T47D (cell line): Measurements from ENCODE around the gene MLN.

ENCODE experiments used
- DNase-seq, 2 experiments: peaks; one replicate each; pipeline versions ENCODE4 v3.0.0 to v3.0.0-alpha.2; 2011 to 2012; ENCODE audit warnings: low read depth in 1 of 2, low spot score in 1 of 2
- JUND ChIP-seq: IDR thresholded peaks from 2 replicates; pipeline ENCODE4 v1.6.1; 2012; ENCODE audit warnings: low read depth
- in situ Hi-C: cut with HindIII; loops from 2 replicates; pipeline ENCODE4 v1.10.0; 2016; ENCODE audit warnings: low sequenced_read_pairs, low pct_unique_long_range_greater_than_20kb

MLN gene, protein sequence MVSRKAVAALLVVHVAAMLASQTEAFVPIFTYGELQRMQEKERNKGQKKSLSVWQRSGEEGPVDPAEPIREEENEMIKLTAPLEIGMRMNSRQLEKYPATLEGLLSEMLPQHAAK

DNA sequence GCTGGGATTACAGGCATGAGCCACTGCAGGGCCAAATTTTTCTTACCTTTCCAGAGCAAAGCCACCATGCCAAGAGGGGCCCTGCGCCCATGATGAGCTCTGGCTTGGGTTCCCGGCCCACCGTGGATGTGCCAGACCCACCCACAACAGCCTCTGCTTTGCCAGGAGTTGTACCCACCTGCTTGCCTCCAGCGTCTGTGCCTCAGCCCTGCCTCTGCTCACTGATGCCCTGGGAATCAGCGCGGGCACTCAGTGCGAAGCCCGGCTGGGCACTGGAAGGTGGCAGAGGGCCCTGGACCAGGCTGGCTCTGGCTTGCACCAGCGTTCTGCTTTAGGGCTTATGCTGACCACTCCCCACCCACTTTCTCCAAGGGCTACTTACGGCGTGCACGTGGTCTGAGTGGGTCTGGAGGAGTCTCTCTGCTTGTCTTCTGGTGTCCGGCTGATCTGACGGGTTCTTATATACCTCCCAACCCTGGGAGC lies at the start of gene MLN:
Gene MLN (minus strand): TSS at position 433 of the 483 bp plus-strand sequence. CDS start 2,840 bp downstream, outside the sequence.
- no peak for TF ChIP-seq JUND
- no peak for DNase-seq
- in situ Hi-C loops, result no loop called here

DNA sequence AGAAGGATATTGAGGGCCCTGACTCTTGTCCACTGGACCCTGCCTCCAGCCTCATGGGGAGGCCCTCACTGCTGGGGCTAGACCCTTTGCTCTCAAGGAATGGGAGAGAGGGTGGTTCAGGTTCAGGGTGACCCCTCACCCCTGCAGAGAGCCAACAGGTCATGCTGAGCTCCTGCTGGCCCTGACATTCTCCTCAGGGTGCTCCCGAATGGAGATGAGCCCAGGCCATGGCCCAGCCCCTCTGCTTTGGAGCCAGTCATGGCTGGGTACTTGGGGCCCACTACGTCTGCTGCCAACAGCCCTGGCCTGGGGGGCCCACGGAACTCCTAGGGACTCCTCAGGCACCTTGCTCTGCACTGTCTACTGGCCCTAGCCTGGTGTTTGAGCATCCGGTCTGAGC lies 49.2 kb upstream of the MLN start:
- in situ Hi-C loops, result no loop called here
- no peak for TF ChIP-seq JUND

DNA sequence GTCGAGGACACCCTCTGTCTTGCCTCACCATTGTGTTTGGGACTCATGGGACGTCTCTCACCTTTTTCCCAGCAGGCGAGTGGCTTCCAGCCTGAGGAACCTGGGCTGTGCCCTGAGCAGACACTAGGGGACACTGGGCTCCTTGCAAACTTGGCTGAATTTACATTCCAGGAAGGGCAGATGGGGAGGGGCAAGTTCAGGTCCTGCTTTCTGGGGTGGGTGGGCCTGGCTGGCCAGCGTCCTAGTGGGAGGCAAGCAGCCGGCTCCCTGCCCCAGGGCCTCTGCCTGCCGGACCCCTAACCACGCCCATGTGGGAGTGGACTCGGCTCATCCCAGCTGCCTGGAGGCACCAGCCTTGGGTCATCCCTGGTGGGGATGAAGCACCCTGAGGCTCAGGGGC lies 48.2 kb upstream of the MLN start:
- DNase-seq, result peak; percentile 63 to 78
- in situ Hi-C loops, result no loop called here
- TF ChIP-seq JUND, result no peak

More for the DNA sequence above, 49.2 kb upstream of the MLN start:
- no peak for DNase-seq

DNA sequence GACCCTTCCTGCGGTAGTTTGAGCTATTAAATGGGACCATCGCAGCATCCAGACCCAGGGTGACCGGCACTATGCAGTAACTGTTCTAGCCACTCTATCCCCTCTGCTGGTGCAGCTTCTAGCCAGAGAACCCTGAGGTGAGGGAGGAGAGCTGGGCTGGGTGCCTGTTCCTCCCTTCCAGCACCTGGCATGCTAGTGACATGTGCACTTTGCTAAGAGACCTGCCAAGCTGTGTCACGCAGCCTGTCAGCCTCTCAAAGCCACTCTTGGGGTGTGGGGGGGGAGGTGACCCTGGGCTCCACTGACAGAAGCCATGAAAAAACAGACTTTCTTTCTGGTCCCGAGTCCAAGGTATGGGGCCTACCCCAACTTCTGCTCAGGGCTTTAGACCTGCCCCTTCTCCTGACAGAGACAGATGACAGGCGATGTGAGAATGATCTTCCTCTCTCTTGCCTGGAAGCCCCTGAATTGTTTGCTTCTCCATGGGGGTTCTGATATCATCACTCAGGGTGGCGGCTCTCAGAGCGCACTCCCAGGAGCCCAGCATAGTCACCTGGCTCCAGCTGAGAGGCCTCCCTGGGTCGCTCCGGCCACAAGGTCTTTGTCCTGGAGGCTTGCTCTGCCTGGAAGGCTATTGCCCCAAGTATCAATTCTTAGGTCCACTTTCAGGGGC lies 47.2 kb upstream of the MLN start:
- in situ Hi-C loops, result no loop called here
- DNase-seq, result no peak
- TF ChIP-seq JUND, result no peak

DNA sequence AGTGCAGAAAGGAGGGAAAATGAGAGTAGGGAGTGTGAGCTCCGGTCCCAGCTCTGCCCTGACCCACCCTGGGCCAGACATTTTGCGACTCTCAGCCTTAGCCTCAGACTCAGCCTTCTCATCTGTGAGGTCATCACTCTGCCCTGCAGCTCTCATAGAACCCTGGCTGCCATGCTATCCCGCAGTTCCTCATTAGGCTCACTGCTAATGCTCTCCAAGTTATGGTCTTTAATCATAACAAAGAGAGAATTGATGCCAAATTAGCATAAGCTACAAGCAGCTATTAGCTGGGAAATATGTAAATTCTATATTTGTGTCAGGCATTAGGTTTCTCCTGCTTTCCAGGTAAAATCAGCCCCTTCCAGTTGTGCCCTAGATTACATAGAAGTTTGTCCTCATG lies 46.5 kb upstream of the MLN start:
- in situ Hi-C loops, result no loop called here
- no peak for DNase-seq
- TF ChIP-seq JUND, result no peak

DNA sequence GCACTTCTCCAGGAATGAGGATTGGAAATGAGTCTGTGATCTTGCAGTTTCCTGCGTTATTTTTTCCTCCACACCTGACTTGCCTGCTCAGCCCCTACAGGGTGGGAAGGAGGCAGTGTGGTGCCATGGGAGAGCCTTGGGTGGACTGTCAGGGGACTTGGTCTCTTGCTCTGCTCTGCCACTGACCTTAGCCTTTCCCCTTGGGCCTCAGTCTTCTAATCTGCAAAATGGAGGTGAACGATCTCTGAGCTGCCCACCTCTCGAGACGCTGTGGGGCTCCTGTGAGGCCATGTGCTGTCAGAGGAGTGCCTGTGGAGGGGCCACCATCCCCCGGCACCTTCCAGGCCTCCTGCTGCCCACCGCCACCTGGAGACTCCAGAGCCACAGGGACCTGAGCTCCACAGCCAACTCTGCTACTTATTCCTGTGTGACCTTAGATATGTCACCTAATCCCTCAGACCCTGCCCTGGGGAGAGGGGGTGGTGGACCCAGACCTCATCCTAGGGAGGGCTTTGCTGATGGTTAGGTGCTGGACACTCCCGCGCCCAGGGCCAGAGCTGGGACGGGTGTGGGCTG lies 45.8 kb upstream of the MLN start:
- no peak for TF ChIP-seq JUND
- in situ Hi-C loops, result no loop called here
- DNase-seq, result no peak

DNA sequence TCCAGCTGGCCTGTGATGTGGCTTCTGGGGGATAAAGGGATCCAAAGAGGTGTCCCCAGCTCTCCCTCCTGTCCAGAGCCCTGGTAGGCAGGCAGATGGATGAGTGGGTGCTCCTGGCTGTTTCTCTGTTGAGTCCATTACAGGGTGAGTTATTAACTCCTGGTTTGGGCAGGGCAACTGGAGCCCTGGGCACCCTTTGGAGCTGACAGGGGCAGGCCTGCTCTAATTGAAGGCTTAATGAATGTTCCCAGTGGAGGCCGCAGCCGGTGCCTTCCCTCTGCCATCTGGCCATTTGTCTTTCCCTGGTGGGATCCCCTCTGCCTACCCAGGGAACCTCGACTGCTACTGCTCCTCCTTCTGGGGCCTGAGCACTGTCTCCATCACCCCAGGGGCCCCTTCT lies 44.7 kb upstream of the MLN start:
- no peak for DNase-seq
- in situ Hi-C loops, result no loop called here
- TF ChIP-seq JUND, result no peak

DNA sequence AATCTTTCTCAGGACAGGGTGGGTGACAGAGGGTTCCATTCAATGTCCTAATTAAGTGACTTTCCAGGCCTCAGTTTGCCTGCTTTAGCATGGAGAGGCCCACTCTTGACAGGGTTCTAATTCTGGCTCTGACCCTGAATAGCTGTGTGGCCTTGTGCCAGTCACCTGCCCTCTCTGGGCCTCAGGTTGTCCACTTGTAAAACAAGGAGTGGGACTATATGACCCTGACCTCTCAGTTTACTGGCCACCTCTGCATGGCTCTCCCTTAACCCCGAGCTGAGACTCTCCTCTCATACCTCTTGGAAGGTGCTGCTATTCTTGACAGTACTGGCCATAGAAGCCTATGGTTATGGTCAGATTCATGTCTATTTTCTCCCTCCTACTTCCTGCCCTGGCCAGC lies 44.1 kb upstream of the MLN start:
- no peak for TF ChIP-seq JUND
- DNase-seq, result no peak
- in situ Hi-C loops, result no loop called here

DNA sequence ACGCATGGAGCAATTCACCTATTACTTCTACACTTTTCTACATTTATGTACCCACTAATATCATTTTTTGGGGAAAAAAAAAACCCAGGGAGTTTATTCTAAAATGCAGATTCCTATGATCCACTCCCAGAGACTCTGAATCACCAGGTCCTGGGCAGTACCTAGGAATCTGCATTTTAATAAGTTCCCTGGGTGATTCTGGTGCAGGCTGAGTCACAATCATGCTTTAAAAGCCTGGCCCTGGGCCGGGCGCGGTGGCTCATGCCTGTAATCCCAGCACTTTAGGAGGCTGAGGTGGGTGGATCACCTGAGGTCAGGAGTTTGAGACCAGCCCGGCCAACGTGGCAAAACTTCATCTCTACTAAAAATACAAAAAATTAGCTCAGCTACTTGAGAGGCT lies 43.3 kb upstream of the MLN start:
- DNase-seq, result no peak
- in situ Hi-C loops, result no loop called here
- no peak for TF ChIP-seq JUND

DNA sequence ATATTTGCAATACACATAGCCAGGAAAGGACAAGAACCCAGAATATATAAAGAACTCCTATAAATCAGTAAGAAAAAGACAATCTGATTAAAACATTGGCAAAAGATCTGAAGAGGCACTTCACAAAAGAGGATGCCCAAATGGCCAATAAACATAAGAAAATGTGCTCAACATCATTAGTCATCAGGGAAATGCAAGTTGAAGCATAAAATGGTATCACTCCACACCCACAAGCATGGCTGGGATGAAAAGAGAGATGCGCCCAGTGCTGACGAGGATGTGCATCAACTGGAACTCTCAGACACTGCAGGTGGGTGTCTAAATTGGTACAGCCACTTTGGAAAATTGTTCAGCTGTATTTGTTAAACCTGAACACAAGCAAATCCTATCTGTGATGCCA lies 42.4 kb upstream of the MLN start:
- in situ Hi-C loops, result no loop called here
- DNase-seq, result no peak
- no peak for TF ChIP-seq JUND

DNA sequence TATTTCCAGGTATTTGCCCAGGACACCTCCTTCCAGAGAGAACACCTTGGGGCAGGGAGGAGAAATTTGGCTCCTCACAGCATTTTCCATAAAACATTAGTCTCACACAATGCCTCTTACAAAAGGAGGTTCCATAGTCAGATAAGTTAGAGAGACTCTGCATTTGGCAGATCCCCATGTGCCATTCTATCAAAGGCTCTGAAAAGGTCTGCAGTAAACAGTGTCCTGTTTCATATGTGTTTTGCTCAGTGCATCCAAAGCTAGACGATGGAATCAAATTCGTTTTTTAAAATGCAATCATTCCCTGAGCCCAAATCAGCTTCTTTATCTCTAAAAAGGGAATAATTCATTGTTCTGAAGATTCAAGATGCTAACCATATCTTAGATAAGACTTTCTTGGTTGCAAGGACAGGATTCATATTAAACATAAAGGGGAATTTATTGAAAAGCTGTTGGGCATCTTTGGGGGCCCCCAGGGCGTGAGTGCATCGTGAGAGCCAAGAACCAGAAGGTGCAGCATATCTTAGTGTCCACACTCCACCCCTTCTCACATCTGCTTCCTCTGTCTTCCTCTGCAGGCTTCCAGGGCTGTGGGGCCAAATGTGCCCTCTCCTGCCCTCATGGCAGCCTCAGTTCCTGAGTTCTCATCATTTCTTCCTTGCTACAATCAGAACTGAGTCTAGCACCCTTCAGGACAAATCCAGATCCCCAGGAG lies 41.4 kb upstream of the MLN start:
- DNase-seq, result no peak
- in situ Hi-C loops, result no loop called here
- TF ChIP-seq JUND, result no peak

DNA sequence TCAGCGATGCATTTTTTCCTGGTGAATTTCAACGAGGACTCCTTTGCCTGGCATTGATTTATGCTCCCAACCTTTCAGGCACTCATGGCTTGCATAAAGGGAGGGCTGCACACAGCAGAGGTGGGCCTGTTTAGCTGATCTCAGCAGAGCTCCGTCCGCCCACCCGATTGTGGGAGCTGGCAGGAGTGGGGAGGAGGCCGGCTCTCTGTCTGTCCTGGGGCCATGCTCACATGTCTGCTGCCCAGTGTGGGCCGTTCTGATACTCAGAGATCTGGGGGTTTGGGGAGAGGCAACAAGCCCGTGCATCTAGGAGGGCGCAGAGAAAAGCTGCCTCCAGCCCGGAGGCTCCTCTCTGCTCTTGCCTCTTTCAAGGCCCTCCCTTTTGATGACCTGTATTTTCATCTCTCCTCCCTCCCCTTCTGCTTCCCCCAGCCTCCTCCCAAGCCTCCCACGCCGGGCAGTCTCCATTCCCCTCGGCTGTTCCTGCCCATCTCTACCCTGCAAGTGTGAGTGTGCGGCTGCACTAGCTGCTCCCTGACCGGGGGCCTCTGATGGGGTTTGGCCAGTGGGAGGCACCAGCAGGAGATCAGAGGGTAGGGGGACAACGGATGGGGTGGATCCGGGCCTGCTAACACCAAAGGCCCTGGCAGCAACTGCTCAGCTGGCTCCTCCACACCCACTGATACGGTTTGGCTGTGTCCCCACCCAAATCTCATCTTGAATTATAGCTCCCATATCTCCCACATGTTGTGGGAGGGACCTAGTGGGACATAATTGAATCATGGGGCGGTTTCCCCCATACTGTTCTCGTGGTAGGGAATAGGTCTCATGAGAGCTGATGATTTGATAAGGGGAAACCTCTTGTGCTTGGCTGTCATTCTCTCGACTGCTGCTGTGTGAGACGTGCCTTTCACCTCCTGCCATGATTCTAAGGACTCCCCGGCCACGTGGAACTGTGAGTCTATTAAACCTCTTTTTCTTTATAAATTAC lies 39.6 kb upstream of the MLN start:
- no peak for DNase-seq
- no peak for TF ChIP-seq JUND
- in situ Hi-C loops, result no loop called here
